Stromal cell of bone marrow (primary cell): ENCODE data around the gene ATG9B.
A peak's percentile ranks its signal among the peaks of the same experiment; 100 is the strongest.
"Not testable (repeated sequence)": the region's sequence is repeated elsewhere in the genome, so short reads cannot be mapped to it uniquely, and the experiment has no call there.

Experiments used
- DNase-seq: peaks from one replicate; pipeline ENCODE4 v3.0.0-alpha.2; 2012; ENCODE audit warnings: low read depth

ATG9B gene

DNA sequence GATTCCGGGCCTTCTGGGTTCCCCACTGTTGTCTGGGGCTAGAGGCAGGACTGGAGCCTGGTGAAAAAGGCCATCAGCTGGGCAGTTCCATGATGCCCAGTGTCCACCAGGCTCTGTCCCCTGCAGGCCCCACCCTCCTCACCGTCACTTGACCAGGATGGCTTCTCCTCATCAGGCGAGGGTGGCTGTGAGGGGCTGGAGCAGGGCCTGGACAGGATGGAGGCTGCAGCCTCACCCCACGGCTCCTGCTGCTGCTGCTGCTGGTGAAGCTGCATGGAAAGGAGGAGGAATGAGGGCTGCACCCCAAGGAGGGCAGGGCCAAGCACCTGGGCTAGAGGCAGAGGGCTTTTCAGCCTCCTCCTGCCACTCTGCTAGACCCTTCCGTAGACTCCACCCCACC is 8.3 kb downstream of the ATG9B start:
- no peak for DNase-seq

DNA sequence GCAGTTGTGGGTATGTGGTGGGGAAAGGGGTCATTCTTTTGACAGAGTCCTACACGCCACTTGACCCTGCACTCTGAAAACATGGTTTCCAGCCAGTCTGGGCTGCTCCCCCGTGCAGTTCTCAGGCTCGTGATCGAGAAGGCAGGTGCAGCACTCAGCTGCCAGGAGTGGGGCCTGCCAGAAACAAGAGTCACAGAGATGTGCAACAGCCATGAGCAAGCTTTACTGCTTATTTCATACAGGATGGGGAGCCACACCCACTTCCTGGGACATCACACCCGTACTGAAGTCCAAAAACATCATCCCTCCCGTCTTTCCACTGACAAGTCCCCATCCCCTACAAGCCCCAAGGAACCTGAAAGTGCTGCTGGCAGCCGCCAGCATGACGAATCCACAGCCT is 9.3 kb downstream of the ATG9B start:
- DNase-seq = no peak

DNA sequence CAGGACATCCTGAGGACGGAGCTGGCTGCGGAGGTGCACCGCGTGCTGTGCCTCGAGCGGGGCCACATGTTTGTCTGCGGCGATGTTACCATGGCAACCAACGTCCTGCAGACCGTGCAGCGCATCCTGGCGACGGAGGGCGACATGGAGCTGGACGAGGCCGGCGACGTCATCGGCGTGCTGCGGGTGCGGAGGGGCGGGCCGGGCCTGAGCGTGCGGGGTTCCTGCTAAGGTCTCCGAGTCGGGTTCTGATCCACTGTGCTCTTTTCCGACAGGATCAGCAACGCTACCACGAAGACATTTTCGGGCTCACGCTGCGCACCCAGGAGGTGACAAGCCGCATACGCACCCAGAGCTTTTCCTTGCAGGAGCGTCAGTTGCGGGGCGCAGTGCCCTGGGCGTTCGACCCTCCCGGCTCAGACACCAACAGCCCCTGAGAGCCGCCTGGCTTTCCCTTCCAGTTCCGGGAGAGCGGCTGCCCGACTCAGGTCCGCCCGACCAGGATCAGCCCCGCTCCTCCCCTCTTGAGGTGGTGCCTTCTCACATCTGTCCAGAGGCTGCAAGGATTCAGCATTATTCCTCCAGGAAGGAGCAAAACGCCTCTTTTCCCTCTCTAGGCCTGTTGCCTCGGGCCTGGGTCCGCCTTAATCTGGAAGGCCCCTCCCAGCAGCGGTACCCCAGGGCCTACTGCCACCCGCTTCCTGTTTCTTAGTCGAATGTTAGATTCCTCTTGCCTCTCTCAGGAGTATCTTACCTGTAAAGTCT is 10.4 kb downstream of the ATG9B start:
- DNase-seq = peak; percentile 21

DNA sequence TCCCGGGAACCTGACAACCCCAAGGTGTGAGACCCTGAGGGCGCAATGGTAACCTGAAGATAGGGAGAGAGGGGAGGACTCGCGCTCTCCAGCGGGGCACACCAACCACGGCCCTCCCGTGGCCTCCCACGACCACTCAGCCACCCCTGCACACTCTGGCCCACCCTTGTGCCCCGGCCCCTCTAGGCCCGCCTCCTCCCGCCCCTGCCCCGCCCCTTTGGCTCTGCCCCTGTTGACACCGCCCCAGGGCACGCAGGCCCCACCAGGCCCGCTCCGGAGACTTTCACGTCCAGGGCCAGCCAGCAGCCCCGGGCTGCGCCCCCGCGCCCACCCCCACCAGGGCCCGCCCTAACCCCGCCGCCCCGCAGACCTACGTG is 10.9 kb downstream of the ATG9B start:
- no peak for DNase-seq

DNA sequence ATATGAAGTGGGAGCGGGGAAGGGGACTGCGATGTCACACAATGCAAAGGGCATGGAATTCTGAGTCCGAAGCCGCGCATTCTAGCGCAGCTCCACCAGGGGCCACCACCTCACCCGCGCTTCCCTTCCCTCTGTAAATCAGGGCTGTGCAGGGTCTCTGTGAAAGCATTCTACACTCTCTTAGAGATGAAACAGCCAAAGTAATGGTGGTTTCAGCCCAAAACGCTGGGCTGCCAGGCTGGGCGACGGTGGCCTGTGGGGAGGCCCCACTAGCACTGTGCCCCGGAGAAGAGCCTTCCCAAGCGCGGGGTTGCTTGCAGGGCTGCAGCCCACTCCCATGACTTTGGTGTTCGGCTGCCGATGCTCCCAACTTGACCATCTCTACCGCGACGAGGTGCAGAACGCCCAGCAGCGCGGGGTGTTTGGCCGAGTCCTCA is 11.4 kb downstream of the ATG9B start:
- DNase-seq = no peak

DNA sequence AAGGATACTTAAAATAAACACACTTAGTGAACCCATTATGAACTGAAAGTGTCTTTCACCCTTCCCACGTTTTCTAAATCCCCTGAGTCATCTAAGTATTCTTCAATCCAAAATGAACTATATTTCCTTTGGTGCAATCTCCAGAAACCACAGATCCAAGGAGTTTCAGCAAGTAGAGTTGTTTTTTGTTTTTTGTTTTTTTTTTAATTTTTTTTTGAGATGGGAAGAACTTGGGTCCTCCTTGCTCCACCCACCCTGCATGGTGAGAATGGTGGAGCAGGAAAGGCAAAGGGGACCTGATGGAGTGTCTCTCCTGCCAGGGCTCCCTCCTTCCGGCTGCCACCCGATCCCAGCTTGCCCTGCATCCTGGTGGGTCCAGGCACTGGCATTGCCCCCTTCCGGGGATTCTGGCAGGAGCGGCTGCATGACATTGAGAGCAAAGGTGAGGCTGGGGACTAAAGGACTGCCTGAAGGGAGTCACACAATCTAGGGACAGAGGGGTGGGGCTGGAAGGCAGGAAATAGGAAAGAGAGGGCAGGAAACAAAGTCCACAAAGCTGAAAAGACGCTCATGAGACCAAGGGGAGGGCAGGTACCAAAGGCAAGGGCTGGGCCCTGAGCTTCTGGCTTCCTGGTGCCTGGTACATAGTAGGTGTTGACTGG is 12.1 kb downstream of the ATG9B start:
- DNase-seq = no peak

DNA sequence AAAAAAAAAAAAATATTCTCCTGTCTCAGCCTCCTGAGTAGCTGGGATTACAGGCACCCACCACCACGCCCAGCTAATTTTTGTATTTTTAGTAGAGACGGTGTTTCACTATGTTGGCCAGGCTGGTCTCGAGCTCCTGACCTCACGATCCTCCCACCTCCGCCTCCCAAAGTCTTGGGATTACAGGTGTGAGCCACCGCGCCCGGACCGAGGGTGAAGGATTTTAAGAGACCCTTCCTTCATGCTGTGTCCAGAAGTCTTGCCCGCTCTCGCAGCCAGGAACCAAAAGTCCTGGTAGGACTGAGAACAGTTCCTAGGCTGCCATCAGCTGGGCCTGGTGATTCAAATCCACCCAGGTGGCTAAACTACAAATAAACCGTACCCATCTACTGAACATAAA is 12.7 kb downstream of the ATG9B start:
- not testable (repeated sequence) for DNase-seq

DNA sequence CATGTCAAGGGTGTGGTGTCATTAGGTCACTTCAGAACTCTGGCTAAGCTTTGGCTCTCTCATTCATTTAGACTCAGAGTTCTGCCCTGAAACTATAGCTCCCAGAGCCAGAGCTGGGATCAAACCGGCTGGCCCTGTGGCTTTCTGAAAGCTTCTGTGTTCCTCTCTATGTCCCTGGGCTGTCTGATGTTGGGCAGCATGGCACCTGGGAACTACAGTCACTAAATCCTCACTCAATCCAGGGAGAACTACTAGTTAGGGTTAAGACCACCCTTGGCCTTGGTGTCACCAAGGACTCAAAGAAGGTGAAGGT is 13.2 kb downstream of the ATG9B start:
- DNase-seq = no peak

DNA sequence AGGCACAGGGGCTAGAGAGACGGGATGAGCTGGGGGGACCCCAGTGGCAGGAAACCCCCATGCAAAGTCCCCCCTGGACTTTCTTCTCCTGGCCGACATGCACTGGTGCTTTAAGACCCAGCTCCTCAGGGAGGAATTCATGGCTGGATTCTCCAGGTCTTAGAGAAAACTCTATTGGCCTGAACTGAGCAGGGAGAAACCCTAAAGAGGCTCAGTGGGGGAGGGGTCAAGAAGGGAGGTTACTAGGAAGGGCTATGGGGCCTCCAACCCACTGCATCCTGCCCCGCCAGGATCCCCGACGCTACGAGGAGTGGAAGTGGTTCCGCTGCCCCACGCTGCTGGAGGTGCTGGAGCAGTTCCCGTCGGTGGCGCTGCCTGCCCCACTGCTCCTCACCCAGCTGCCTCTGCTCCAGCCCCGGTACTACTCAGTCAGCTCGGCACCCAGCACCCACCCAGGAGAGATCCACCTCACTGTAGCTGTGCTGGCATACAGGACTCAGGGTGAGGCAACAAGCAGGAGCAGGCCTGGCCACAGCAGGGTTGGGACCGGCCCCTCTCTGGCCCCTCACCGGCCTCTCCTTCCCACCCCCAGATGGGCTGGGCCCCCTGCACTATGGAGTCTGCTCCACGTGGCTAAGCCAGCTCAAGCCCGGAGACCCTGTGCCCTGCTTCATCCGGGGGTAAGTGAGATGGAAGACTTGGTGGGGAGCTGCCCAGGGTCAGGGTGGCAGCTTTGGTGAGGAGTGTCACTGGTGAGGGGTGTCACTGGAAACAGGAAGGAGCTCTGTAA is 13.8 kb downstream of the ATG9B start:
- no peak for DNase-seq

DNA sequence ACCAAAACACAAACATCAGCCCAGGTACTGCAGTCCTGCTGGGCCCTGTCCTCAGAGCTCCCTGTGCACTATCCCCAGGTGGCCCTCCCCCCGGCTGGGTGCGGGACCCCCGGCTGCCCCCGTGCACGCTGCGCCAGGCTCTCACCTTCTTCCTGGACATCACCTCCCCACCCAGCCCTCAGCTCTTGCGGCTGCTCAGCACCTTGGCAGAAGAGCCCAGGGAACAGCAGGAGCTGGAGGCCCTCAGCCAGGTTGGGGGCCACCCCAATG is 14.3 kb downstream of the ATG9B start:
- no peak for DNase-seq

DNA sequence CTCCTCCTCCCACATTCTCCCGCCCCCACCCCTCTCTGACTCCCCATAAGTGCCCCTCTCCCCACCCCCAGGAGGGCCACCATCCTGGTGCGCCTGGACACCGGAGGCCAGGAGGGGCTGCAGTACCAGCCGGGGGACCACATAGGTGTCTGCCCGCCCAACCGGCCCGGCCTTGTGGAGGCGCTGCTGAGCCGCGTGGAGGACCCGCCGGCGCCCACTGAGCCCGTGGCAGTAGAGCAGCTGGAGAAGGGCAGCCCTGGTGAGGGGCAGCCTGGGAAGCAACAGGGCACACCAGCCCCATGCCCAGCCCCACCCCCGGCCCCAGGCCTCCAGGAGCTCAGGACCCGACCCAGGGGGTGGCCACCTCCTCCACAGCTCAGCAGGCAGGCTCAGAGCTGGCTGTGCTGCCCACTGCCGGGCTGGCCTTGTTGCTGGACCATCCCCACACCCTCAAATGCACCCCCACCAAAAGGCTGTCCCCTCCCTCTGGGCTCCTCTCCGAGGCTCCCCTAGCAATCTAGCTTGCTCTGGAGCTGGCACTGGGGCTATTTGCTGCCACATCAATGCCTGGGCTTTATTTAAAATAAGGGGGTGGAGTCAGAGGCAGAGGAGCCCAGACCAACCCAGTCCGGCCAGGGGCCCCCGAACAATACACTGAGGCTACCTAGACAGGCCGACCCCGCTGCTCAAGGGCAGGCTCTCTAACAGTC is 14.8 kb downstream of the ATG9B start:
- DNase-seq = no peak

DNA sequence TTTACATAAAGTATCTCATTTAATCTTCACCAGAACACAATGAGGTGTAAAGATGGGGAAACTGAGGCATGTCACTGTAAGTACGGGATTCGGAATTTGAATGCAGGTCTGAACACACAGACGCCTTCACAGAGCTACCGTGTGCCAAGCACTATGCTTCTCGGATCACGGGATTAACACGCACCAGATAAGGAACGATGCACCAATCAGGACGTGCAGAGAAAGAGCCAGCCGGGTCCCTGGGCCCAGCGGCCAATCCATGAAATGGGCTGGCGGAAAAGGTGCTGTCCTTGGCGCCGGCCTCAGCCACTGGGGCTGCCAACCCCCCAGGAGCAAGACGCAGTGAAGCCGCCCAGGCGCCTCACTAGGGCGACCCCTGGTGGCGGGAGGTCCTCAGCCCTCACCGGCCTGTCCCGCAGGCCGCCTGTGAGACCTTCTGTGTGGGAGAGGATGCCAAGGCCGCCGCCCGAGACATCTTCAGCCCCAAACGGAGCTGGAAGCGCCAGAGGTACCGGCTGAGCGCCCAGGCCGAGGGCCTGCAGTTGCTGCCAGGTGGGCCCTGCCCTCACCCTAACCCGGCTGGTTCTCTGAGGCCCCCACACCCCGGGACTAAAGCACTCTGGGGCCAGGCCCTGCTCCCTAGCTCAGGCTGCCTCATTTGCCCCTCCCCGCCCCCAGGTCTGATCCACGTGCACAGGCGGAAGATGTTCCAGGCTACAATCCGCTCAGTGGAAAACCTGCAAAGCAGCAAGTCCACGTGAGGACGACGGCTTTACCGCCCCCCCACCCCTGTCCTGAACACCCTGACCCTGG is 15.6 kb downstream of the ATG9B start:
- DNase-seq = no peak

DNA sequence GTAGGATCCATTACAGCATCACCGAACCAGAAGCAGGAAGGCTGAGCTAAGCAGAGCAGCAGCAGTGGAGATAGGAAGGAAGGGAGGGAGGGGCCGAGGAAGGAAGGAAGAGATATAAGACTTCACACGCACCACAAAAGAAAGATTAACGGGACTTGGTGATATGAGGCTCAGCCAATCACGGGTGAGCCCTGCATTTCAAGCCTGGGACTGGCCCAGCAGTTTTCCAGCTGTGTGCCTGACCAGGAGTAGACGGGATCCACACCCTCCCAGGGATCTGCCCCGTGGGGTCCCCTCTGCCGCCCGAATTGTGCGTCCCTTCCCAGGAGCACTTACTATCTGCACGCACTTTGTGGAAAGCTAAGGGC is 16.2 kb downstream of the ATG9B start:
- DNase-seq = no peak

DNA sequence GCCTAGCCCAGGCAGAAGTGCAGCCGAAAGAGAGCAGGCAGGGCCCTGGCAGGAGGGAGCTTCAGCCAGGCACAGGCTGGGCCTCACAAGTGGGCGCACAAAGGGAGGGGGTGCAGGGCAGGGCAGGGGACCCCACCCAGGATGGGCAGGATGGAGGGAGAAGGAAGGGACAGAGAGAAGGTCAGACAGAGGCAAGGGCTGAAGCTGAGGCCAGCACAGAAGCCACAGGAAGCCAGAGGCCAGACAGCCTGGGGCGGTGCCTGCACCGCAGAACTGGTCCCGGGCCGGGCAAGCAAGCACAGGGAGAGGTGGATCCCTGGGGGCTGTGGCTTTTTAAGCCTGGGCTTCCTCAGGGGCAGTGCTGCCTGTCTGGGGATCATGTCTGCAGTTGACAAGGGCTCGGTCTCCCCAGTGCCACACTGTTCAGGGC is 16.8 kb downstream of the ATG9B start:
- no peak for DNase-seq

DNA sequence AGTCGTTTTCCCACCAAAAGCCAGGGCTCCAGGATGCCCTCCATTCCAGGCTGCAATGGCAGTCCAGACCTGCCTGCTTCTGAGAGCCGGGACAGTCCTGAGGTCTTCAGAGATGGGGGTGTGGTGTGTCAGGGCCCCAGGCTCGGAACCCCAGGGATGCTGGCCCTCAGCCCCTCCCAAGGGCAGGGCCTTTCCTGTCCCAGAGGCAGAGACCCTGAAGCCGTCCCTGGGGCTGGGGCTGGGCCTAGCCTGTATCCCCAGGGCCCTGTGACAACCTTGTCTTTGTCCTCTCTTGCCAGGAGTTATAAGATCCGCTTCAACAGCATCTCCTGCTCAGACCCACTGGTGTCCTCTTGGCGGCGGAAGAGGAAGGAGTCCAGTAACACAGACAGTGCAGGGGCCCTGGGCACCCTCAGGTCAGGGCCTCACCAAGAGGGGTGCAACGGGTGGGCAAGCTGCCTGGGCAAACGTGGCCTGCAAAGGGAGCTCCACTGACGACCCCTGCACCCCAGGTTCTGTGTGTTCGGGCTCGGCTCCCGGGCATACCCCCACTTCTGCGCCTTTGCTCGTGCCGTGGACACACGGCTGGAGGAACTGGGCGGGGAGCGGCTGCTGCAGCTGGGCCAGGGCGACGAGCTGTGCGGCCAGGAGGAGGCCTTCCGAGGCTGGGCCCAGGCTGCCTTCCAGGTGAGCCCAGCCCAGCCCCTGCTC is 17.5 kb downstream of the ATG9B start:
- DNase-seq = no peak

DNA sequence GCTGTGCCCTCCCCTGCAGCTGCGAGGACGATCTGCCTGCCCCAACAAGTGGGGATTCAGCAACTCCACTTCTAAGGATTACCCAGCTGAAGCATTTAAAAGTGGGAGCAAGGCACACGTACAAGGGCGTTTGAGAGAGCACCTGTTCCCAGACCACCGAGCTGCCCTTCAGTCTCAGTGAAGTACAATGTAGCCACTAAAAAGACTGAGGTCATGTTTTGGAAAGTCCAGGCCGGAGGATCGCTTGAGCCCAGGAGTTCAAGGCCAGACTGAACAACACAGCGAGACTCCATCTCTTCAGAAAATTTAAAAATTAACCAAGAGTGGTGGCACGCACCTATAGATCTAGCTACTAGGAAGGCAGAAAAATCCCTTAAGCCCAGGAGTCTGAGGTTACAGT is 18.7 kb downstream of the ATG9B start:
- DNase-seq = no peak

DNA sequence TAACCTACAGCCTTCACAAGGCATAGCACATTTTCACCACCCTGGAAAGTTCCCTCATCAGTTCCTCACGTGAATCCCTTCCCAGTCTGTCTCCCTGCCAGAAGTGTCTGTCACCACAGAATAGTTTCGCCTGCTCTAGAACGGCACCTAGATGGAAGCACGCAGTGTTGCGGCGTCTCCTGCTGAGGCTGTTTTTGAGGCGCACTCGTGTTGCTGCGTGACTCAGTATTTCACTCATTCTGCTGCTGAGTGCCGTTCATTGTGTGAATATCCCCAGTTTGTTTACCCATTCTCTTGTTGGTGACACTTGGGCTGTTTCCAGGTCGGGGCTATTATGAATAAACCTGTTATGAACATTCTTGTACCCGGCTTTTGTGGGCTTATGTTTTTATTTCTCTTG is 20.7 kb downstream of the ATG9B start:
- no peak for DNase-seq

DNA sequence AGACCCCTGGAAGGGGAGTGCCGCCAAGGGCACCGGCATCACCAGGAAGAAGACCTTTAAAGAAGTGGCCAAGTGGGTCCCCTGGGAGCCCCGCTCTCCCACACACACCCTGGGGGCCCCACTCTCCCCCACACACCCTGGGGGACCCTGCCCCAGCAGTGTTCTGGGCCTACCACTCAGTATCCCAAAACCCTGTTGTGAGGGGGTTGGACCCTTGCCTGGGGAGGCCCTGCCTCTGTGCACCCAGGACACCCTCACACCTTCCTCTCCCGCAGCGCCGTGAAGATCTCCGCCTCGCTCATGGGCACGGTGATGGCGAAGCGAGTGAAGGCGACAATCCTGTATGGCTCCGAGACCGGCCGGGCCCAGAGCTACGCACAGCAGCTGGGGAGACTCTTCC is 22.7 kb downstream of the ATG9B start:
- DNase-seq = no peak

DNA sequence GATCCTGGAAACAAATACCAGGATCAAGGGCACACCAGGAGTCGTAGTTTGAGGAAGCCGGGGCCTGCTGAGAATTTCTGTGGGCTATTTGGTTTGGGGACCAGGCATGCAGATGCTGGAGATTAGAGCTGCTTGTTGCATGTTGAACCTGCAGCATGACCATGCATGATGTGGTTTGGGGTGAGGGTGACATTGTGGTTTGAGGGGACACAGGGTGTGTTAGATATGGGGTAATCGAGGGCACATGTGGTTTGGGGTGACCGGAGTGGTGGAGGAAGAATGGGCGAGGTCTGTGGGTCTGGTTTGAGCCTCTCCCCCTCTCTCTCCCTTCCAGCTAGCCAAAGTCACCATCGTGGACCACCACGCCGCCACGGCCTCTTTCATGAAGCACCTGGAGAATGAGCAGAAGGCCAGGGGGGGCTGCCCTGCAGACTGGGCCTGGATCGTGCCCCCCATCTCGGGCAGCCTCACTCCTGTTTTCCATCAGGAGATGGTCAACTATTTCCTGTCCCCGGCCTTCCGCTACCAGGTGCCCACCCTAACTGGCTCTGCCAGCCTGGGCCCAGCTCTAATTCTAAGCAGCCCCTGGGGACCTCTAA is 23.3 kb downstream of the ATG9B start:
- DNase-seq = no peak

DNA sequence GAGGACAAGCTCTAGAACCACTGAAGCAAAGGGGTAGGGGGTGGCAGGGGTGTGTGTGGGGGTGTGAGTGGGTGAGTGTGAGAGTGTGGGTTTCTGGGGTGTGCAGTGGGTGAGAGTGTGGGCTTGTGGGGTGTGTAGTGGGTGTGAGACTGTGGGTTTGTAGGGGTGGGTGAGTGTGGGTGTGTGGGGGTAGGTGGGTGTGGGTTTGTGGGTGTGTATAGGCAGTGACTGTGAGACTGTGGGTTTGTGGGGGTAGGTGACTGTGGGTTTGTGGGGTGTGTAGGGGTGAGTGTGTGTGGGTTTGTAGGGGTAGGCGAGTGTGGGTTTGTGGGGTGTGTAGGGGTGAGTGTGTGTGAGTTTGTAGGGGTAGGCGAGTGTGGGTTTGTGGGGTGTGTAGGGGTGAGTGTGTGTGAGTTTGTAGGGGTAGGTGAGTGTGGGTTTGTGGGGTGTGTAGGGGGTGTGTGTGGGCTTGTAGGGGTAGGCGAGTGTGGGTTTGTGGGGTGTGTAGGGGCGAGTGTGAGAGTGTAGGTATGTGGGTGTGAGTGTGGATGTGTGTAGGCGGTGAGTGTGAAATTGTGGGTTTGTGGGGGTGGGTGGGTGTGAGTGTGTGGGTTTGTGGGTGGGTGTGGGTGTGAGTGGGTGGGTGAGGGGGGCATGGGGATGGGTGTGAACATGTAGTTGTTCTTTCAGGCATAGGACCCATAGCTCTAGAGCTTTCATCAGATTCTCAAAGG is 24.6 kb downstream of the ATG9B start:
- no peak for DNase-seq
